ENCODE measurements around the gene CPSF3. TPM values are rescaled to one million over a fixed set of nuclear protein-coding genes. Genes with fewer than 3 reads are reported as not detected.

CPSF3 gene
- total and polyA plus RNA-seq, 2 of the 8 experiments (the other 6 are each of a cell fraction or from before 2014, with no cell fraction given) = 44.5 to 93.3 TPM

GRCh38 chr2:9388199-9388681 lies 35.2 kb upstream of the CPSF3 start (continued):
- no peak for TF ChIP-seq BRCA1 (IDR thresholded peaks at IDR 0.05; ENCODE audit: low read depth, low read length)
